ENCODE results near the gene CCDC177.

The CCDC177 gene

DNA sequence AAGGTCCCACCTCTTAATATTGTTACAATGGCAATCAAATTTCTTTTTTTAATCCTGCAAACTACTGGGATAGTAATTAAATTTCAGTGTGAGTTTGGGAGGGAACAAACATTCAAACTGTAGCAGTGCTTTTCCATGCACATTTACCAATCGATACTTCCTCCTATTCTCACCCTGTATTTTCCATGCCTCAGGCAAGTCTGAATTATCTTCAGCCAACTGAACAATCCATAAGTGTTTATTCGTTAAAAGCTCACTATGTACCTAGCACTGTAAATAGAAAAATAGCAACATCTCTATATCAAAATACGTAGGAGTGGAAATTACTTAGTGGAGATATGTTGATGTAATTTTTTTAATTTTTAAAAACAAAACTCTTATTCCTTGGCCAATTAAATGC, 43.5 kb downstream of the CCDC177 start:
- no peak for DNase-seq (ENCODE audit: low read depth in 1 of 2, low spot score in 1 of 2)

GRCh38 chr14:69530095-69530494, 44.6 kb downstream of the CCDC177 start:
- no peak for DNase-seq (ENCODE audit: low read depth in 1 of 2, low spot score in 1 of 2)

- no peak for DNase-seq (ENCODE audit: low read depth in 1 of 2, low spot score in 1 of 2)
Measured at GRCh38 chr14:69529563-69529962, 45.1 kb downstream of the CCDC177 start.

DNA sequence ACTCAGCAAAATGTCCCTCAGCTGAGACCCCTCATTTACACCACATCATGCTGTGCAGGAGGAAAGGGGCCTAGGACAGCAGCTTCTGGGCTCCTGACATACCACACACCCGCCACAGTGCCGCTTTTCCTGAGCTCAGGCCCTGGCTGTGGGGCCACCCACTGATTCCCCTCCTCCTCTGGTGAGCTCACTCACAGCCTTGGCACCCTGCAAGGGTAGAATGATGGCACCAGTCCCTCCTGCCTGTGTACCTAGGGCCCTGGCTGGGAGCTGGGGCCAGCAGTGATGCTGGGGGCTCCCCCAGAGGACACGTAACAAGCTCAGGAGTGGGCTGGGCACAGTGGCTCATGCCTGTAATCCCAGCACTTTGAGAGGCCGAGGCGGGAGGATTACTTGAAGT, 45.7 kb downstream of the CCDC177 start:
- DNase-seq (ENCODE audit: low read depth in 1 of 2, low spot score in 1 of 2) = no peak

DNA sequence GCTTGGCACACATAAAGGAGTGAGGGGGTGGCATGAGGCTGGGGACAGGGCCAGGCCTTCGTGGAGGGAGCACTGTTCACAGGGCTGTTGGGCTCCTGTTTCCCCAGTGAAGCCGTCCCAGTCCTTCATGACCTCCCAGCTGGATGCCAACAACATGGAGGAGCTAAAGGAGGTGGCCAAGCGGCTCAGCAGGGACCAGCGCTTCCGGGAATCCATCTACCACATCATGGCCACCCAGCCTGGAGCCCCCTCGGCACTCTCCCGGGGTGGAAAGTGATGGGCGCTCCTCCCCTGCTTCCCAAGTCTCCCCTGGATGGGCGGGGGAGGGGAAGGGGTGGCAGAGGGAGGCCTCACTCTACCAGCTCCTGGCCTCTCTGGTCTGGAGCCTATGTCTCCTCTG, 46.5 kb downstream of the CCDC177 start:
- no peak for DNase-seq (ENCODE audit: low read depth in 1 of 2, low spot score in 1 of 2)

DNA sequence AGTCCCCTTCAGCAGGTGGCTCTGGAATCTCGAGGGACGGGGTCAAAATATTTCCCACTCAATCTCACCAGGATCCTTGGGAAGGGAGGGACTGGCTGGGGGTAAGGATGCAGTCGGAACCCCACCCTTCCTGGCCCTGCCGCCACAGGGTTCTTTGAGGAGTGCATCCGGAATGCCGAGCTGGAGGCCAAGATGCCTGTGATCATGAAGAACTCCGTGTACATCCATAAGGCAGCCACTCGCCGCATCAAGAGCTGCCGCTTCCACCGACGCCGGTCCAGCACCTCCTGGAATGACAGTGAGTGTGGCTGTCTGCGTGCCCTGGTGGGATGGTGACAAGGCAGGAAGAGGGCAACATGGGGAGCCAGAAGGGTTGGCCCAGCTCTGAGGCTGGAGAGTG, 47.0 kb downstream of the CCDC177 start:
- DNase-seq (ENCODE audit: low read depth in 1 of 2, low spot score in 1 of 2) = no peak

DNA sequence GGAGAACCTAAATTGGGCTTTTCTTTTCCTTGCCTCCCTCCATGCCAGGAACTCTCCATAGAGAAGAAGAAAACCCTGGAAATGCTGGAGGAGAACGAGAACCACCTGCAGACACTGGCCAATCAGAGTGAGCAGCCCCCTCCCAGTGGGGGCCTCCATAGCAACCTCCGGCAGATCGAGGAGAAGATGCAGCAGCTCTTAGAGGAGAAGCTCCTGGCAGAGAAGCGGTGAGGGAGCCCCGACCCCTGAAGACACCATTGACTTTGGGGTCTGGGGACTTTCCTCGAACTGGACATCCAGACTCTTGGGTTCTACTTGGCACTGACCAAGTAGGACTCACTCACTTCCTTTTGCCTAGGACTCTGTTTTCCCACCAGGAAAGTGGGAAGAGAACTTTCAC, 48.8 kb downstream of the CCDC177 start:
- DNase-seq (ENCODE audit: low read depth in 1 of 2, low spot score in 1 of 2) = no peak

DNA sequence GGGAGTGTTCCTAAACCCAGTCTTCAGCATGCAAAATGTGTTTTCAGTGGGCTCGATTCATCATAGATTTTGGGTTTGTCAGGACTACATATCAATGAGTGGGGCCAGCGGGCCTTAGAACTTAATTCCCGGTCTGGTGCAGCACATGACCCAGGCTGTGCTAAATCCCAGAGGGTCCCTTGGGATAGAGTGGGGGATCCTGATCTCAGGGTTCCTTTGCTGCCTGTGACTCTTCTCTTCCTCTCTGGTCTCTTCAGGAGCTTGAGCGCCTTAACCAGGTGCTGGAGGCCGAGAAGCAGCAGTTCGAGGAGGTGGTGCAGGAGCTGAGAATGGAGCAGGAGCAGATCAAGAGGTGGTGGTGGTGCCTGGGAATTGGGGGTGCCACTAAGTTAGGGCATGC, 52.6 kb downstream of the CCDC177 start:
- DNase-seq (ENCODE audit: low read depth in 1 of 2, low spot score in 1 of 2) = no peak

Data from activated T-helper 1 cell treated with anti-CD3 and anti-CD28 coated beads, Interleukin-2, amount 50 U/mL, for 16 hours (primary cell).